GM21423 (cell line): Measurements from ENCODE around the gene MZT2A.
A peak's percentile ranks its signal among the peaks of the same experiment; 100 is the strongest.
"Not testable (repeated sequence)": the region's sequence is repeated elsewhere in the genome, so short reads cannot be mapped to it uniquely, and the experiment has no call there.

Experiments
- ATAC-seq: cut with Tn5 transposase; IDR thresholded peaks from one replicate; pipeline ENCODE4 v1.9.1; 2021; ENCODE audit warnings: mild to moderate bottlenecking, moderate library complexity; ENCODE audit not compliant: unreplicated experiment

MZT2A gene

DNA sequence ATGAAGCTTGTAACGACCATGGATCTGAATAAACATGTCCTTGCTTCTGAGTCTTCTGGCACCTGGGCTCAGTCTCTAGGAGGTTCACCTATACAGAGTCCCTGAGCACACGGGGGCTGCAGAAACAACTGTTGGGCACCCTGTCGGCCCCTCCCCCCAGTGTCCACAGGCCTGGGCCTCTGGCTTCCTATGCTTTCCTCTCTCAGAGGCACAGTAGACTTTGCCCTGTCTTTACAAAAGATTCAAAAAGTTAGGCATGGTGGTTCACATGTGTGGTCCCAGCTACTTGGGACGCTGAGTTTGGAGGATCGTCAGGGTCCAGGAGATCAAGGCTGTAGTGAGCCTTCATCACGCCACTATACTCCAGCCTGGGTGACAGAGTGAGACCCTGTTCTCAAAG, 29.3 kb upstream of the MZT2A start:
- ATAC-seq = not testable (repeated sequence)

GRCh38 chr2:131520526-131520925, 28.3 kb upstream of the MZT2A start:
- no peak for ATAC-seq

DNA sequence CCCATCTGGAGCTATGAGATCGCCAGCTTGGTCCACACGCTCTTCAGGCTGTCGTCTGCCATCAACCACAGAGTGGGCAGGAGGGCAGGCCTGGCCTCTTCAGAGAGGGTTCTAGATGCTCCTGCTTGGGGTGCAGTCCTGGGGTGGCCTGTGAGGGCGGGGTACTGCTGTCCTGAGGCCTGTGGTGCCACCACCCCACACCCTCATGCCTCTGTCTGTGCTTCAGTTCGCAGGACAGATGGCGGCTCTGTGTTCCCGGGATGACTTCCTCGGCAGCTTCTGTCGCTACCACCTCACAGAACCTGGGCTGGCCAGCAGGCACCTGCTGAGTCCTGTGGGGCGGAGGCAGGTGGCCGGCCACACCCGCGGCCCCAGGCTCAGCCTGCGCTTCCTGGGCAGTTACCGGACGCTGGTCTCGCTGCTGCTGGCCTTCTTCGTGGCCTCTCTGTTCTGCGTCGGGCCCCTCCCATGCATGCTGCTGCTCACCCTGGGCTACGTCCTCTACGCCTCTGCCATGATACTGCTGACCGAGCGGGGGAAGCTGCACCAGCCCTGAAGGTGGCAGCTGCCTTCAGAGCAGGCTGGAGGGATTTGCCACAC, 27.8 kb upstream of the MZT2A start:
- not testable (repeated sequence) for ATAC-seq

DNA sequence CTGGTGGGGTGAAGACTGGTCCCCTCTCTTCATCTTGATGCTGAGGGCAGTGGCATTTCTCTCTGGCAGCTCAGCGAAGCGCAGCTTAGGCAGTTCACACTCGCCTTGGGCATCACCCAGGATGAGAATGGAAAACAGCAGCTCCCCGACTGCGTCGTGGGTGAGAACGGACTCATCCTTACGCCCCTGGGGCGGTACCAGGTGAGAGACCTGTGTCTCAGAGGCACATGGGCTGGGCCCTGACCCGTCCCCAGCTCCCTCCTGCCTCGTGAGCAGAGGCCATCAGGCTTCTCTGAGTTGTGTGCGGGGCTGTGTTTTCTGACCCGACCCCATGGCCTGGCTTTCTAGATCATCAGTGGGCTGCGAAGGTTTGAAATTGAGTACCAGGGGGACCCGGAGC, 27.3 kb upstream of the MZT2A start:
- ATAC-seq = no peak

- not testable (repeated sequence) for ATAC-seq
Observed at GRCh38 chr2:131518531-131518930, 26.3 kb upstream of the MZT2A start.

- ATAC-seq = not testable (repeated sequence)
Observed at GRCh38 chr2:131517856-131518255, 25.7 kb upstream of the MZT2A start.

DNA sequence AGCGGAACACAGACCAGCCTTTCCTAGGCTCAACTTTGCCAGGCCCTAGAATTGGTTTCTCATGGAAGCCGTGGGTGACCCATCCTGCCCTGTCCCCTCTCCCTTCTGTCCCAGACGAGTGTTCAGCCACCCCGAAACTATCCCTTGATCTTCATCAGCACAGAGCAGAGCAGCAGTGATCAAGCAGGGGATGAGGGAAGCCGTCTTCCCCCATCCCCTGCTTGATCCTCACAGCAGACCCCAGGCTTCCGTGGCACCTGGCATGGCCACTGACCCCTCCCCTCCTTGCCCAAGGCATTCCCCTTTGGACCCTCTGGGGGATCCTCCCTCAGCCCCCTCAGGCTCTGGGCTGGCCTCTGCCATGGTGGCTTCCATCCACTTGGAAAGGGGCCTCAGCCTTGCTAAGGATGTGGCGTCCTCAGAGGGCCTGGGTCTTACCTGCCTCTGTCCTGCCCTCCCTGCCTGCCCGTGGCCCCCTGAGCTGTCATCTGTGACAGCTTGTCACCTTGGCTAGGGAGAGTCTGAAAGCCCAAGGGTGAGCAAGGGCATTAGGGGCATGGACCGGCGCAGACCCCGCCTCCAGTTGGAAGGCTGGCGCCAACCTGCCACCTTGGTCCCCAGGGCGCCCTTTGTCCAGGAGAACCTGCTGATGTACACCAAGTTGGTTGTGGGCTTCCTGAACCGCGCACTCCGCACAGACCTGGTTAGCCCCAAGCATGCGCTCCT, 25.1 kb upstream of the MZT2A start:
- ATAC-seq = no peak

- ATAC-seq = not testable (repeated sequence)
Observed at GRCh38 chr2:131516621-131517020, 24.4 kb upstream of the MZT2A start.

DNA sequence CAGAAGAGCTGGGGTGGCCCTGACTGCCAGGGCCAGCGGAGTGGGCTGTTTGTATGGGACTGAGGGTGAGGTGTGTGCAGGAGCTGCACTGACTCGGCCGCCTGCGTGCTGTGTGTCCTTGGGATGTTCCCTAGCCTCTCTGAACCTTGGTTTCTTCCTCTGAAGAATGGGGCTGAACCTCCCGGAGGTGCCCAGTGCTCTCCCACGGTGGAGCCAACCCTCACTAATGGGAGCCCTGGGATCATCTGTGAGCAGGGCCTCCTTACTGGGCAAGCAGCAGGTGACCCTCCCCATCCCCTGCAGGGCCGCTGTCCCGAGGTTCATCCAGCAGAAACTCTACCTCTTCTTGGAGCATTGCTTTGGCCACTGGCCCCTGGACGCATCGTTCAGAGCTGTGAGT, 23.8 kb upstream of the MZT2A start:
- no peak for ATAC-seq

GRCh38 chr2:131515235-131515634, 23.0 kb upstream of the MZT2A start:
- not testable (repeated sequence) for ATAC-seq

DNA sequence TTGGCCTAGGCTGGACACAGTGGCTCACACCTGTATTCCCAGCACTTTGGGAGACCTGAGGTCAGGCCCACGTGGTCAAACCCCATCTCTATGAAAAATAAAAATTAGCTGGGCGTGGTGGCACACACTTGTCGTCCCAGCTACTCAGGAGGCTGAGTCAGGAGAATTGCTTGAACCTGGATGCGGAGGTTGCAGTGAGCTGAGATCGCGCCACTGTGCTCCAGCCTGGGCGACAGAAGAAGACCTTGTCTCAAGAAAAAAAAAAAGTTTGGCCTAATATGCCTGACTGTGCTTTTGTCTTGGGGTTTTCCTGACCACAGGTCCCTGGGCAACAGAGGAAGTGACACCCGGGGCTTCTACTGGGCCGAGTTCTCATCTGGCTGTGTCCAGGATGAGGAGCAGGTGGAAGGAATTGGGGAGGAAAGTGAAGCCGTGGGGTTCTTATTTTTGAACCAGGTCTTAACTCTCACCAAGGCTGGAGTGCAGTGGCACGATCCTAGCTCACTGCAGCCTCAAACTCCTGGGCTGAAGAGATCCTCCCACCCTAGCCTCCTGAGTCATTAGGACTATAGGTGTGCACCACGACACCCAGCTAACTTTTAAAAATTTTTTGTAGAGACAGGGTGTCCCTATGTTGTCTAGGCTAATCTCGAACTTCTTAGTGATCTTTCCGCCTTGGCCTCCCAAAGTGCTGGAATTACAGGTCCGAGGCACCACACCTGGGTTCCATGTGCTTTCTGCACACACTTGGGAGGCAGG, 22.4 kb upstream of the MZT2A start:
- peak; percentile 83 for ATAC-seq

DNA sequence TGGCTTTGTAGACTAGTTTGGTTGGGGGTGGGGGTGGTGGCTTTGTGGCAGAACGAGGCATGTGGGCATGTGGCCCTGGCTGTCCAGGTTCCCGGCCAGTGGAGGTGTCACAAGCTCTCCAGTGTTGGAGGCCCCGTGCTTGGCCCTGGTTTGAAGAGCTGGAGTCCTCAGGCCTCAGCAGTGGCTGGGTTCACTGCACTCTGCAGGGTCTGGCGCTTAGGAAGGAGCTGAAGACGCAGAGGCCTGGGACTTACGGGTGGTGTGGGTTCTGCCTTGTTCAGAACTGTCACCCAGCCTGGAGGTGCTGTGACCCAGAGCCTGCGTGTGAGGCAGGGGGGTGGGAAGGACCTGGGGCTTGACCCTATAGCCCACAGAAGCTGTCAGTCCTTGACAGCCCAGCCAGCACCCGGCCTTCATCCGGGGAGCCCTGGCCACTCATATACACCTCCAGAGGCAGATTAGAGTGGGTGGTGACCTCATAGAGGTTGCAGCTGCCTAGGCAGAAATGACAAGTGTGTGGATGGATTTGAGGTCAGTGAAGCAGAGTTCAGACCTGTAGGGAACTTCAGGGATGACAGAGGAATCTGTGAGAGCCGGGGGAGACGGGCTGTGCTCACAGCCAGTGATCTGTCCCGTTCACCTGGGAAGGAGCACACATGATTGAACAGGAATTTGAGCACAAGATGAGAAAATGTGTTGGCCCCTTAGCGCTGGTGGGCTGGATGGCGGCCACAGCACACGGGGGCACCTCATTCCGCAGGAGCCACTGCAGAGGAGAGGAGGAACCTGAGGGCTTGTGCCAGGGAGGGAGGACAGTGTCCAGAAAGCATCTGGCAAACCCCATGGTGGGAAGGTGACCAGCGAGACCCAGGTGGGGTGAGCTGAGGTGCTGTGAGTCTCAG, 20.0 kb upstream of the MZT2A start:
- not testable (repeated sequence) for ATAC-seq

DNA sequence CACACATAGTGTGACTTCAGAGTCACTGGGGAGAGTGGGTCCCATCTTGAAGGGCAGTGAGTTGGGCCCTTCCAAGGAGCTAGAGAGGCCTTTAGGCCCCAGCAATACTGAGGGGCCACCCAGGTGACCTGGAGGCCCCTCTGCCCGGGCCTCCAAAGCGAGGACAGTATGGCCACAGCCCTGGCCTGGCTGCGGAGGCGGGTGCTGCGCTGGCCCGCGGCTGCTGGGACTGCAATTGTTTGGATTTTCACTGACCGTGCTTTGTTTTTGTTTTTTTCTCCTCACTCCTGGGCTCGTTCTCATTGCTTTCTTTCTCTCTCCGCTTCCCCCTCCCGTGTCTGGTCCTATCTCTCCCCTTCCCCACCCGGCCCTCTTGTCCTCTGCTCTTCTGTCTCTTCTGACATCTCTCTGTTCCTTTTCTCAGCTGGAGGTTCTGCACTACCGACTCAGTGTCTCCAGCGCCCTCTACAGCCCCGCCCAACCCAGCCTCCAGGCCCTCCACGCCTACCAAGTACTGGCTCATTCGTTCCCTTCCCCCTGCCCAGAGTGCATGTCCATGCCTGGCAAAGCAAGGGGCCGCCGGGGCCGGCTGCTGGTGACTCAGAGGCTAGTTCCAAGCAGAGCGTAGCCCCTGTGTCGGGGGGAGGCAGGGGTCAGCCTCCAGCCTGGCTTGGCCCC, 19.2 kb upstream of the MZT2A start:
- ATAC-seq = not testable (repeated sequence)

GRCh38 chr2:131509615-131510014, 17.4 kb upstream of the MZT2A start:
- no peak for ATAC-seq

DNA sequence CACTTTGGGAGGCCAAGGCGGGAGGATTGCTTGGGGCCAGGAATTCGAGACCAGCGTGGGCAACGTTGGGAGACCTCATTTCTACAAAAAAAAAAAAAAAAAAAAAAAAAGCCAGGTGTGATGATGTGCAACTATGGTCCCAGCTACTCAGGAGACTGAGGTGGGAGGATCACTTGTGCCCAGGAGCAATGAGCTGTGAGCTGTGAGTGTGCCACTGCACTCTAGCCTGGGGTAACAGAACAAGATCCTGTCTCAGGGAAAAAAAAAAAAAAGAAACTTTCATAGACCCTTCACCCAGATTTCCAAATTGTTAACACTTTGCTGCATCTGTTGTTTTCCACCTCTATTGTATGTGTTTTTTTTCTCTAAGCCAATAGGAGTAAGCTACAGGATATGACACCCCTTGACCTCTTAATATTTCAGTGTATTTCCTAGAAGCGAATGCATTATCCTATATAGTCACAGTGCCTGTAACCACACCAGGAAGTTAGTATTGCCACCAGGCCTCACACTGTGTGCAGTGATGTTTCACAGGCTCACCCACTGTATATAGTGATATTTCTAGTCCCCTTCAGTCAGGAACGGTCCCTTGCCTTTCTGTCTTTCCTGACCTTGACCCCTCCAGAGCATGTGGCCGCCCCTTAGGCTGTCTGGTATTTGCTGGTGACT, 12.0 kb upstream of the MZT2A start:
- ATAC-seq = not testable (repeated sequence)

DNA sequence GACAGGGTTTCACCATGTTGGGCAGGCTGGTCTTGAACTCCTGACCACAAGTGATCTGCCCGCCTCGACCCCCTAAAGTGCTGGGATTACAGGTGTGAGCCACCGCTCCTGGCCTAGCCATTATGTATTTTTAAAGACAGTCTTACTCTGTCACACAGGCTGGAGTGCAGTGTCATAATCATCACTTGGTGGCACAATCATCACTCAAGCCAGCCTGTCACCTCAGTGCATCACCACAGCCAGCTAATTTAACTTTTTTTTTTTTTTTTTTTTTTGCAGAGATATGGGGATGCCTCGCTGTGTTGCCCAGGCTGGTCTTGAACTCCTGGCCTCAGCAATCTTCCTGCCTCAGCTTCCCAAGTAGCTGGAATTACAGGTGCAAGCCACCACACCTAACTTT, 11.4 kb upstream of the MZT2A start:
- not testable (repeated sequence) for ATAC-seq

- ATAC-seq = peak; percentile 79
Observed at GRCh38 chr2:131498321-131498973, 6.2 kb upstream of the MZT2A start.

DNA sequence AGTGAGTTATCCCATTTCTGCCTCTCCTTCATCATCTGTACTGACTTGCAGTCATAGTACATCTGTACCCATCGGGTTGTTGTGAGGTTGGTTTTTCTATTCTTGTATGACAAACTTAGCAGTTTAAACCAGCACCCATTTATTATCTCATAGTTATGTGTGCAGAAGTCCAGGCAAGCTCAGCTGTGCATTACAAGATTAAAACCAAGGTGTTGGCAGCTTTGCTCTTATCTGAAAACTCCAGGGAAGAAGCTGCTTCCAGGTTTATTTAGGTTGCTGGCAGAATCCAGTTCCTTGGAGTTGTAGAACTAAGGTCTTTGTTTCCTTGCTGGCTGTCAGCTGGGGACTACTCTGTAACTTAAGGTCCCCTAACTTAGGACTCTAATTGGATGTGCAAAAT, 3.3 kb upstream of the MZT2A start:
- ATAC-seq = not testable (repeated sequence)
